T47D (cell line): ENCODE results near the gene TOMM40.
"Not testable (repeated sequence)": the region's sequence is repeated elsewhere in the genome, so short reads cannot be mapped to it uniquely, and the experiment has no call there.

Experiments used
- DNase-seq, 2 experiments: peaks; one replicate each; pipeline versions ENCODE4 v3.0.0 to v3.0.0-alpha.2; 2011 to 2012; ENCODE audit warnings: low read depth in 1 of 2, low spot score in 1 of 2
- JUND ChIP-seq: IDR thresholded peaks from 2 replicates; pipeline ENCODE4 v1.6.1; 2012; ENCODE audit warnings: low read depth
- in situ Hi-C: cut with HindIII; loops from 2 replicates; pipeline ENCODE4 v1.10.0; 2016; ENCODE audit warnings: low sequenced_read_pairs, low pct_unique_long_range_greater_than_20kb

The TOMM40 gene

DNA sequence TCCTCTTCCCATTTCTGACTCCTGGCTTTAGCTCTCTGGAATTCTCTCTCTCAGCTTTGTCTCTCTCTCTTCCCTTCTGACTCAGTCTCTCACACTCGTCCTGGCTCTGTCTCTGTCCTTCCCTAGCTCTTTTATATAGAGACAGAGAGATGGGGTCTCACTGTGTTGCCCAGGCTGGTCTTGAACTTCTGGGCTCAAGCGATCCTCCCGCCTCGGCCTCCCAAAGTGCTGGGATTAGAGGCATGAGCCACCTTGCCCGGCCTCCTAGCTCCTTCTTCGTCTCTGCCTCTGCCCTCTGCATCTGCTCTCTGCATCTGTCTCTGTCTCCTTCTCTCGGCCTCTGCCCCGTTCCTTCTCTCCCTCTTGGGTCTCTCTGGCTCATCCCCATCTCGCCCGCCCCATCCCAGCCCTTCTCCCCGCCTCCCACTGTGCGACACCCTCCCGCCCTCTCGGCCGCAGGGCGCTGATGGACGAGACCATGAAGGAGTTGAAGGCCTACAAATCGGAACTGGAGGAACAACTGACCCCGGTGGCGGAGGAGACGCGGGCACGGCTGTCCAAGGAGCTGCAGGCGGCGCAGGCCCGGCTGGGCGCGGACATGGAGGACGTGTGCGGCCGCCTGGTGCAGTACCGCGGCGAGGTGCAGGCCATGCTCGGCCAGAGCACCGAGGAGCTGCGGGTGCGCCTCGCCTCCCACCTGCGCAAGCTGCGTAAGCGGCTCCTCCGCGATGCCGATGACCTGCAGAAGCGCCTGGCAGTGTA lies 17.2 kb downstream of the TOMM40 start:
- in situ Hi-C loops: no loop called here
- DNase-seq: no peak
- no peak for TF ChIP-seq JUND

DNA sequence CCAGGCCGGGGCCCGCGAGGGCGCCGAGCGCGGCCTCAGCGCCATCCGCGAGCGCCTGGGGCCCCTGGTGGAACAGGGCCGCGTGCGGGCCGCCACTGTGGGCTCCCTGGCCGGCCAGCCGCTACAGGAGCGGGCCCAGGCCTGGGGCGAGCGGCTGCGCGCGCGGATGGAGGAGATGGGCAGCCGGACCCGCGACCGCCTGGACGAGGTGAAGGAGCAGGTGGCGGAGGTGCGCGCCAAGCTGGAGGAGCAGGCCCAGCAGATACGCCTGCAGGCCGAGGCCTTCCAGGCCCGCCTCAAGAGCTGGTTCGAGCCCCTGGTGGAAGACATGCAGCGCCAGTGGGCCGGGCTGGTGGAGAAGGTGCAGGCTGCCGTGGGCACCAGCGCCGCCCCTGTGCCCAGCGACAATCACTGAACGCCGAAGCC lies 17.8 kb downstream of the TOMM40 start:
- DNase-seq: no peak
- no peak for TF ChIP-seq JUND
- in situ Hi-C loops: no loop called here

DNA sequence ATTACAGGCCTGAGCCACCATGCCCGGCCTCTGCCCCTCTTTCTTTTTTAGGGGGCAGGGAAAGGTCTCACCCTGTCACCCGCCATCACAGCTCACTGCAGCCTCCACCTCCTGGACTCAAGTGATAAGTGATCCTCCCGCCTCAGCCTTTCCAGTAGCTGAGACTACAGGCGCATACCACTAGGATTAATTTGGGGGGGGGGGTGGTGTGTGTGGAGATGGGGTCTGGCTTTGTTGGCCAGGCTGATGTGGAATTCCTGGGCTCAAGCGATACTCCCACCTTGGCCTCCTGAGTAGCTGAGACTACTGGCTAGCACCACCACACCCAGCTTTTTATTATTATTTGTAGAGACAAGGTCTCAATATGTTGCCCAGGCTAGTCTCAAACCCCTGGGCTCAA lies 18.7 kb downstream of the TOMM40 start:
- in situ Hi-C loops: no loop called here
- no peak for DNase-seq
- TF ChIP-seq JUND: no peak

DNA sequence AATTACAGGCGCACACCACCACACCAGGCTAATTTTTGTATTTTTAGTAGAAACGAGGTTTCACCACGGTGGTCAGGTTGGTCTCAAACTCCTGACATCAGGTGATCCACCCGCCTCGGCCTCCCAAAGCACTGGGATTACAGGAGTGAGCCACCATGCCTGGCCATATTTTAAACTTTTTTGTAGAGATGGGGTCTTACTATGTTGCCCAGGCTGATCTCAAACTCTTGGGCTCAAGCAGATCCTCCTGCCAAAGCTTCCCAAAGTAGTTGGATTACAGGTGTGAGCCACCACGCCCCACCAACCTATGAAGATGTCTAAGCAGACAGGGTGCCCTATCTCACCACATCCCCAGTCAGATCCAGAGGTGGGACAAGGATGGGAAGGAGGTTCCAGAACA lies 20.8 kb downstream of the TOMM40 start:
- DNase-seq, in situ Hi-C loops: not testable (repeated sequence)

DNA sequence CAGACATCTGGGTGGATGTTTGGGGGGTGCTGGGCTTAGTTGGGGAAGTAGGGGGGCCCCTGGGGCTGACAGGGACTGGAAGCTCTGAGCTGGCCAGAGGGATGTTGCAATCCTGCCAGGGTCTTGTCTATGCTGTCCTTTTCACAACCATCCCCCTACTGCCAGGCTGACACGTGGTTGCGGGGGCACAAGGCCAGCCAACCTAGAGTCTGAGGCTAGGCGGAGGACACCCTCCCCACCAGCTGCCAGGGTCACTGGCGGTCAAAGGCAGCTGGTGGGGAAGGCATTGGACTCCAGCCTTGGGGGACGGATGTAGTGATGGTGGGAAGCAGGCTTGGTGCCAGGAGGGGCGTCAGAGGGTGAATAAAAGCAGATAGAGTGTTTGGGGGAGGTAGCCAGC lies 21.8 kb downstream of the TOMM40 start:
- TF ChIP-seq JUND: no peak
- in situ Hi-C loops: no loop called here
- no peak for DNase-seq

DNA sequence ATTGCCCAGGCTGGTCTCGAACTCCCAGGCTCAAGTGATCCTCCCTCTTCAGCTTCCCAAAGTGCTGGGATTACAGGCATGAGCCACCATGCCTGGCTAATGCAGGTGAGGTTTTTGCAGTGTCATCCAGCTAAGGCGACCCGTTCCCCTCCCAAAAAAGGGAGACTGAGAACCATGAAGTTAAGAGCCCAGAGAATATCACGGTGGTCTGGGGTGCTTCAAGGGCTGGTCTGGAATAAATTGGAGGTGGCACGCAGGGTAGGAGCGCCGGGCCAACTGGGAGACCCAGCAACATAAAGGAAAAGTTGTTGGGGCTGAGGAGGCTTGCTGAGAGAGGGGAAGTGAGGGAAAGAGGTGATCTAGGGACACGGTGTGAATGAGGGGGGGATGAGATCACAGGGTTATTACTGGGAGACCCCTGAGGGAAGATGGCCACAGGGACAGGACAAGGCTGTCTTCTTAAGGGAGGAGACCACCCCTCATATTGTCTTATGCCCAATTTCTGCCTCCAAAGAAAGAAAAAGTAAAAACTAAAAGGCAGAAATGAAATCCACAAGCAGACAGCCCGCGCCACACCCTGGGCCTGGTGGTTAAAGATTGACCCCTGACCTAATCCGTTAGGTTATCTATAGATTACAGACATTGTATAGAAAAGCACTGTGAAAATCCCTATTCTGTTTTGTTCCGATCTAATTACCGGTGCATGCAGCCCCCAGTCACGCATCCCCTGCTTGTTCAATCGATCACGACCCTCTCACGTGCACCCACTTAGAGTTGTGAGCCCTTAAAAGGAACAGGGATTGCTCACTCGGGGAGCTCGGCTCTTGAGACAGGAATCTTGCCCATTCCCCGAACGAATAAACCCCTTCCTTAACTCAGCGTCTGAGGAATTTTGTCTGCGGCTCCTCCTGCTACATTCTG lies 22.7 kb downstream of the TOMM40 start:
- in situ Hi-C loops, DNase-seq: not testable (repeated sequence)

DNA sequence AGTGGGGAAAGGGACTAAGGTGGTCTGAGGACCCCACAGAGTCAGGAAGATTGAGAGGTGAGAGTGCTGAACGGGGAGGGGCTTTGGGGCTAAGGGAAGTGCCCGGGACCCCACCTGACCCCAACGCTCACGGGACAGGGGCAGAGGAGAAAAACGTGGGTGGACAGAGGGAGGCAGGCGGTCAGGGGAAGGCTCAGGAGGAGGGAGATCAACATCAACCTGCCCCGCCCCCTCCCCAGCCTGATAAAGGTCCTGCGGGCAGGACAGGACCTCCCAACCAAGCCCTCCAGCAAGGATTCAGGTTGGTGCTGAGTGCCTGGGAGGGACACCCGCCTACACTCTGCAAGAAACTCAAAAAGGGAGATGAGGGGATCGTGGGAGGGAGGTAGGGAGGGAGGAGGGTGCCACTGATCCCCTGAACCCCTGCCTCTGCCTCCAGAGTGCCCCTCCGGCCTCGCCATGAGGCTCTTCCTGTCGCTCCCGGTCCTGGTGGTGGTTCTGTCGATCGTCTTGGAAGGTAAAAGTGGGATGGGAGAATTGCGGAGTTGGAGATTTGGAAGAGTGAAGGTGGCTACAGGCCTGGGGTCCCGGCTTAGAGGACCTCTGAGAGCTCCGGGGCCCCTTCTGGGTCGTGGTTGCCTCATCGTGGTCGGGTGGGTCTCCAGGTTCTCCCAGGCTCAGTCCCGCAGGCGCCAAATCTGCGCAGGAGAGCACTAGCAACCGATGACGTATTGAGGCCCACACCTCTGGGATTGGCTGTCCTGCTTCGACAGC lies 23.6 kb downstream of the TOMM40 start, which contains the start of gene APOC1:
Gene APOC1 (plus strand): TSS at position 176 of the 774 bp plus-strand sequence. CDS start 284 bp downstream, at position 460.
- peak; percentile 84 for DNase-seq
- in situ Hi-C loops: not testable (repeated sequence)

DNA sequence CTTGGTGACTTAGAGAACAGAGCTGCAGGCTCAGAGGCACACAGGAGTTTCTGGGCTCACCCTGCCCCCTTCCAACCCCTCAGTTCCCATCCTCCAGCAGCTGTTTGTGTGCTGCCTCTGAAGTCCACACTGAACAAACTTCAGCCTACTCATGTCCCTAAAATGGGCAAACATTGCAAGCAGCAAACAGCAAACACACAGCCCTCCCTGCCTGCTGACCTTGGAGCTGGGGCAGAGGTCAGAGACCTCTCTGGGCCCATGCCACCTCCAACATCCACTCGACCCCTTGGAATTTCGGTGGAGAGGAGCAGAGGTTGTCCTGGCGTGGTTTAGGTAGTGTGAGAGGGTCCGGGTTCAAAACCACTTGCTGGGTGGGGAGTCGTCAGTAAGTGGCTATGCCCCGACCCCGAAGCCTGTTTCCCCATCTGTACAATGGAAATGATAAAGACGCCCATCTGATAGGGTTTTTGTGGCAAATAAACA lies 33.2 kb downstream of the TOMM40 start:
- no peak for TF ChIP-seq JUND
- in situ Hi-C loops: no loop called here
- no peak for DNase-seq

DNA sequence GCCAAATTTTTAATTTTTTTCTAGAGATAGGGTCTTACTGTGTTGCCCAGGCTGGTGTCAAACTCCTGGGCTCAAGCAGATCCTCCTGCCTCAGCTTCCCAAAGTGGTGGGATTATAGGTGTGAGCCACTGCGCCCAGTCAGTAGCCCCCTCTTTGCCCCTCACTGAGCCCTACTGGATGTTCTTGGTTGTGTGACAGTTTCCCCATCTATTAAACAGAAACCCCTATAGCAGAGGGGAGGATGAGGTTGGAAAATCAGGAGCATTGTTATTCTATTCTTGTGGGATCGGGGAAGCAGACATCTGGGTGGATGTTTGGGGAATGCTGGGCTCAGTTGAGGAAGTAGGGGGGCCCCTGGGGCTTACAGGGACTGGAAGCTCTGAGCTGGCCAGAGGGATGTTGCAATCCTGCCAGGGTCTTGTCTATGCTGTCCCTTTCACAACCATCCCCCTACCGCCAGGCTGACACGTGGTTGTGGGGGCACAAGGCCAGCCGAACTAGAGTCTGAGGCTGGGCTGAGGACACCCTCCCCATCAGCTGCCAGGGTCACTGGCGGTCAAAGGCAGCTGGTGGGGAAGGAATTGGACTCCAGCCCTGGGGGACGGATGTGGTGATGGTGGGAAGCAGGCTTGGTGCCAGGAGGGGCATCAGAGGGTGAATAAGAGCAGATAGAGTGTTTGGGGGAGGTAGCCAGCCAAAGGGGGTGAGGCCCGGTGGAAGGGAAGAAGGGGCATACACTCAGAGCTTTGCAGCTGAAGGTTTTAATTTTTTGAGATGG lies 34.2 kb downstream of the TOMM40 start:
- no peak for DNase-seq
- in situ Hi-C loops: no loop called here

DNA sequence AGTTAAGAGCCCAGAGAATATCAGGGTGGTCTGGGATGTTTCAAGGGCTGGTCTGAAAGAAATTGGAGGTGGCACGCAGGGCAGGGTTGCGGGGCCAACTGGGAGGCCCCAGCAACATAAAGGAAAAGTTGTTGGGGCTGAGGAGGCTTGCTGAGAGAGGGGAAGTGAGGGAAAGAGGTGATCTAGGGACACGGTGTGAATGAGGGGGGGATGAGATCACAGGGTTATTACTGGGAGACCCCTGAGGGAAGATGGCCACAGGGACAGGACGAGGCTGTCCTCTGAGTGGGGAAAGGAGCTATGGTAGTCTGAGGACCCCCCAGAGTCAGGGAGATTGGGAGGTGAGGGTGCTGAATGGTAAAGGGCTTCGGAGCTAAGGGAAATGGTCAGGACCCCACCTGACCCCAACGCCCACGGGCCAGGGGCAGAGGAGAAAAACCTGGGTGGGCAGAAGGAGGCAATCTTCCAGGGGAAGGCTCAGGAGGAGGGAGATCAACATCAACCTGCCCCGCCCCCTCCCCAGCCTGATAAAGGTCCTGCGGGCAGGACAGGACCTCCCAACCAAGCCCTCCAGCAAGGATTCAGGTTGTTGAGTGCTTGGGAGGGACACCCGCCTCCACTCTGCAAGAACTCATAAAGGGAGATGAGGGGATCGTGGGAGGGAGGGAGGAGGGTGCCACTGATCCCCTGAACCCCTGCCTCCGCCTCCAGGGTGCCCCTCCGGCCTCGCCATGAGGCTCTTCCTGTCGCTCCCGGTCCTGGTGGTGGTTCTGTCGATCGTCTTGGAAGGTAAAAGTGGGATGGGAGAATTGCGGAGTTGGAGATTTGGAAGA lies 35.4 kb downstream of the TOMM40 start:
- in situ Hi-C loops, DNase-seq: not testable (repeated sequence)

More for the DNA sequence above, 34.2 kb downstream of the TOMM40 start:
- no peak for TF ChIP-seq JUND

DNA sequence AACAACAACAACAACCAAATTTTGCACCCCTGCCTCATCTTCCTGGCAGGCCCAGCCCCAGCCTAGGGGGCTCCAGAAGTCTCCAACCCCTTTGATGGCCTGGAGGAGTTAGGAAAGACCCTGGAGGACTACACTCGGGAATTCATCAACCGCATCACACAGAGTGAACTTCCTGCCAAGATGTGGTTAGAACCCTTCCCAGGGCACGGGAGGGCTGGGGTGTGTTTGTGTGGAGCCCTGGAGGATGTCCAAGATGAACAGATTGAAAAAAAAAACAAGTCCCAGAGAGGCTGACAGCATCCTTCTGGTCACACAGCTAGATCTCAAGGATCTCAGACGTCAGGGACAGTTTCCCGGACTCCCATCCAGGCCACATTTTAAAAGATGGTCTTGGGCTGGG lies 36.7 kb downstream of the TOMM40 start:
- in situ Hi-C loops: no loop called here
- TF ChIP-seq JUND: no peak
- DNase-seq: no peak
